GM23338 (cell line): Measurements from ENCODE around the gene MYO5A. TPM values are rescaled to one million over a fixed set of nuclear protein-coding genes. Genes with fewer than 3 reads are reported as not detected.

Experiments
- ATAC-seq: fragments of 200-7000 bp; cut with Tn5 transposase; 3 replicates; pipeline ENCODE4 v1.9.1; 2020
- DNase-seq: peaks from one replicate; pipeline ENCODE4 v3.0.0-alpha.2; 2015; ENCODE audit warnings: low spot score
- H2AFZ ChIP-seq: fragments of 200-600 bp; sonication (generic); 2 replicates; pipeline ENCODE4 v1.8.0; 2016; ENCODE audit warnings: antibody characterized with exemption, mild to moderate bottlenecking, moderate library complexity
- H3F3A ChIP-seq: fragments of 200-600 bp; sonication (generic); replicated peaks from 2 replicates; pipeline ENCODE4 v1.8.0; 2017; ENCODE audit warnings: antibody characterized with exemption, mixed run types, low read depth
- H3K27ac ChIP-seq: fragments of 200-600 bp; sonication (generic); 2 replicates; pipeline ENCODE4 v1.6.1; 2016; ENCODE audit warnings: low read depth
- H3K27me3 ChIP-seq: fragments of 200-600 bp; sonication (generic); 2 replicates; pipeline ENCODE4 v1.8.0; 2016; ENCODE audit warnings: mild to moderate bottlenecking, mixed run types, moderate library complexity; ENCODE audit not compliant: insufficient read depth
- H3K36me3 ChIP-seq: fragments of 200-600 bp; sonication (generic); 2 replicates; pipeline ENCODE4 v1.8.0; 2016; ENCODE audit warnings: mild to moderate bottlenecking; ENCODE audit not compliant: insufficient read depth
- H3K4me1 ChIP-seq: fragments of 200-600 bp; sonication (generic); 2 replicates; pipeline ENCODE4 v1.8.0; 2016; ENCODE audit warnings: mild to moderate bottlenecking, moderate library complexity; ENCODE audit not compliant: insufficient read depth
- H3K4me2 ChIP-seq: fragments of 200-600 bp; sonication (generic); 2 replicates; pipeline ENCODE4 v1.7.1; 2017; ENCODE audit warnings: mixed run types
- H3K4me3 ChIP-seq: fragments of 200-600 bp; sonication (generic); 2 replicates; pipeline ENCODE4 v1.6.1; 2016; ENCODE audit warnings: mixed run types
- H3K79me2 ChIP-seq: fragments of 200-600 bp; sonication (generic); replicated peaks from 2 replicates; pipeline ENCODE4 v1.8.0; 2017; ENCODE audit warnings: mild to moderate bottlenecking; ENCODE audit not compliant: insufficient read depth
- H3K9me2 ChIP-seq: fragments of 200-600 bp; sonication (generic); 2 replicates; pipeline ENCODE4 v1.8.0; 2017; ENCODE audit not compliant: insufficient read depth
- H4K20me1 ChIP-seq: fragments of 200-600 bp; sonication (generic); replicated peaks from 2 replicates; pipeline ENCODE4 v1.8.0; 2017; ENCODE audit warnings: mild to moderate bottlenecking; ENCODE audit not compliant: insufficient read depth
- H3K27ac Mint-ChIP-seq: 2 replicates; pipeline ENCODE4 v1.8.0; 2020; ENCODE audit warnings: inconsistent platforms, mild to moderate bottlenecking, moderate library complexity, mixed read lengths
- H3K27me3 Mint-ChIP-seq: 3 replicates; pipeline ENCODE4 v1.8.0; 2022; ENCODE audit warnings: low read depth, mild to moderate bottlenecking, moderate library complexity, mixed read lengths, inconsistent platforms; ENCODE audit not compliant: insufficient read depth, poor library complexity
- H3K36me3 Mint-ChIP-seq: 3 replicates; pipeline ENCODE4 v1.8.0; 2021; ENCODE audit warnings: low read depth, mild to moderate bottlenecking, inconsistent platforms, moderate library complexity, mixed read lengths
- H3K4me1 Mint-ChIP-seq: 3 replicates; pipeline ENCODE4 v1.8.0; 2020; ENCODE audit warnings: mild to moderate bottlenecking, inconsistent platforms, mixed read lengths
- H3K4me3 Mint-ChIP-seq: 3 replicates; pipeline ENCODE4 v1.8.0; 2021; ENCODE audit warnings: moderate library complexity, mild to moderate bottlenecking, inconsistent platforms, mixed read lengths
- H3K9me3 Mint-ChIP-seq: 3 replicates; pipeline ENCODE4 v1.8.0; 2020; ENCODE audit warnings: moderate library complexity, mild to moderate bottlenecking, inconsistent platforms, mixed read lengths
- CREB1 ChIP-seq: fragments of 250-450 bp; sonication (Bioruptor Pico); IDR thresholded peaks from 2 replicates; pipeline ENCODE4 v1.5.0; 2020; ENCODE audit warnings: low read depth, mild to moderate bottlenecking, moderate library complexity
- CTCF ChIP-seq, 2 experiments: fragments of 200-600 bp in 1 of 2; sonication (generic) in 1 of 2; conservative IDR thresholded peaks; 2 replicates each; pipeline versions ENCODE4 v1.5.1 to v1.6.1; 2016 to 2017; ENCODE audit warnings: antibody characterized with exemption in 2 of 2, low read depth in 2 of 2, mild to moderate bottlenecking in 2 of 2, moderate library complexity in 1 of 2
- ETS1 ChIP-seq: IDR thresholded peaks from 2 replicates; pipeline ENCODE4 v1.6.1; 2016; ENCODE audit warnings: antibody characterized with exemption
- EZH2 ChIP-seq: fragments of 200-600 bp; sonication (generic); IDR thresholded peaks from one replicate; pipeline ENCODE4 v1.8.0; 2017; ENCODE audit warnings: antibody characterized with exemption, mild to moderate bottlenecking, low read depth; ENCODE audit not compliant: unreplicated experiment
- EZH2phosphoT487 ChIP-seq: fragments of 200-600 bp; sonication (generic); IDR thresholded peaks from one replicate; pipeline ENCODE4 v1.8.1; 2018; ENCODE audit warnings: antibody characterized with exemption; ENCODE audit not compliant: unreplicated experiment
- JUNB ChIP-seq: IDR thresholded peaks from one replicate; pipeline ENCODE4 v1.6.1; 2016; ENCODE audit warnings: antibody characterized with exemption; ENCODE audit not compliant: unreplicated experiment
- NANOG ChIP-seq: IDR thresholded peaks from 2 replicates; pipeline ENCODE4 v1.6.1; 2016; ENCODE audit warnings: antibody characterized with exemption, borderline replicate concordance
- POLR2AphosphoS5 ChIP-seq: IDR thresholded peaks from 2 replicates; pipeline ENCODE4 v1.6.1; 2016; ENCODE audit warnings: antibody characterized with exemption, low read depth
- STAT1 ChIP-seq: IDR thresholded peaks from one replicate; pipeline ENCODE4 v1.6.1; 2016; ENCODE audit warnings: antibody characterized with exemption; ENCODE audit not compliant: unreplicated experiment
- ZNF114 ChIP-seq: fragments of 250-450 bp; sonication (Bioruptor Pico); IDR thresholded peaks from 2 replicates; pipeline ENCODE4 v1.5.0; 2020; ENCODE audit warnings: mild to moderate bottlenecking, moderate library complexity
- ZNF331 ChIP-seq: fragments of 250-450 bp; sonication (Bioruptor Pico); IDR thresholded peaks from 2 replicates; pipeline ENCODE4 v1.5.0; 2020; ENCODE audit warnings: low read depth, mild to moderate bottlenecking, moderate library complexity
- polyA plus RNA-seq: library from polyadenylated mRNA; unstranded; fragments of >200 nt; fragmentation: Nextera tagmentation; extraction: Ambion mirVana; gene quantifications from 2 replicates; pipeline ENCODE4 v1.2.1, GENCODE V29; 2016
- total RNA-seq: library from RNA; depleted of rRNA; stranded (reverse); fragments of >200 nt; shearing (Covaris generic); gene quantifications from 2 replicates; pipeline ENCODE4 v1.2.3, GENCODE V29; 2014
- TF ChIP-seq, protein P1 (sequence below): IDR thresholded peaks from one replicate; pipeline ENCODE4 v1.6.1; 2018; ENCODE audit warnings: antibody characterized with exemption; ENCODE audit not compliant: unreplicated experiment
- TF ChIP-seq, protein P2 (sequence below): fragments of 250-450 bp; sonication (Bioruptor Pico); IDR thresholded peaks from 2 replicates; pipeline ENCODE4 v1.5.0; 2020; ENCODE audit warnings: mild to moderate bottlenecking, moderate library complexity

MYO5A gene
- total and polyA plus RNA-seq, 2 experiments from 2014 or later, result 5.7 to 31.8 TPM

- peaks cover 27% of the 10 kb centered on the region for H3K79me2 ChIP-seq
- no peak overlapping the region for H3K4me3 Mint-ChIP-seq
Measured at GRCh38 chr15:52492132-52492531, 36.5 kb downstream of the MYO5A start.

More at GRCh38 chr15:52492132-52492531, 36.5 kb downstream of the MYO5A start:
- Histone ChIP-seq H3K4me2 (no peak overlapping the region), H4K20me1 (no peaks in the 10 kb centered on the region), H2AFZ (no peak overlapping the region), H3K4me3 (no peak overlapping the region), H3F3A (no peaks in the 10 kb centered on the region), H3K36me3 (no peaks in the 10 kb centered on the region), H3K9me2 (no peaks in the 10 kb centered on the region), H3K4me1 (no peaks in the 10 kb centered on the region; the same call in 1 of the 2 replicates), H3K27ac (no peak overlapping the region), H3K27me3 (no peaks in the 10 kb centered on the region)
- H3K4me1 Mint-ChIP-seq, result peaks cover 4% of the 10 kb centered on the region; the same call in 2 of the 3 replicates
- H3K9me3 Mint-ChIP-seq, result no peaks in the 10 kb centered on the region
- H3K27ac Mint-ChIP-seq, result no peak overlapping the region
- DNase-seq (no peak), ATAC-seq (no peak)
- TF ChIP-seq ETS1 (no peak), NANOG (no peak), CREB1 (CRISPR knock-in tag) (no peak), EZH2 (no peak), ZNF331 (CRISPR knock-in tag) (no peak), EZH2phosphoT487 (no peak), JUNB (no peak), ZNF114 (CRISPR knock-in tag) (no peak), STAT1 (no peak), CTCF (conservative IDR thresholded peaks at IDR 0.05; ENCODE audit: low read depth in 2 of 2) (no peak), POLR2AphosphoS5 (no peak)
- TF ChIP-seq, protein P1, sequence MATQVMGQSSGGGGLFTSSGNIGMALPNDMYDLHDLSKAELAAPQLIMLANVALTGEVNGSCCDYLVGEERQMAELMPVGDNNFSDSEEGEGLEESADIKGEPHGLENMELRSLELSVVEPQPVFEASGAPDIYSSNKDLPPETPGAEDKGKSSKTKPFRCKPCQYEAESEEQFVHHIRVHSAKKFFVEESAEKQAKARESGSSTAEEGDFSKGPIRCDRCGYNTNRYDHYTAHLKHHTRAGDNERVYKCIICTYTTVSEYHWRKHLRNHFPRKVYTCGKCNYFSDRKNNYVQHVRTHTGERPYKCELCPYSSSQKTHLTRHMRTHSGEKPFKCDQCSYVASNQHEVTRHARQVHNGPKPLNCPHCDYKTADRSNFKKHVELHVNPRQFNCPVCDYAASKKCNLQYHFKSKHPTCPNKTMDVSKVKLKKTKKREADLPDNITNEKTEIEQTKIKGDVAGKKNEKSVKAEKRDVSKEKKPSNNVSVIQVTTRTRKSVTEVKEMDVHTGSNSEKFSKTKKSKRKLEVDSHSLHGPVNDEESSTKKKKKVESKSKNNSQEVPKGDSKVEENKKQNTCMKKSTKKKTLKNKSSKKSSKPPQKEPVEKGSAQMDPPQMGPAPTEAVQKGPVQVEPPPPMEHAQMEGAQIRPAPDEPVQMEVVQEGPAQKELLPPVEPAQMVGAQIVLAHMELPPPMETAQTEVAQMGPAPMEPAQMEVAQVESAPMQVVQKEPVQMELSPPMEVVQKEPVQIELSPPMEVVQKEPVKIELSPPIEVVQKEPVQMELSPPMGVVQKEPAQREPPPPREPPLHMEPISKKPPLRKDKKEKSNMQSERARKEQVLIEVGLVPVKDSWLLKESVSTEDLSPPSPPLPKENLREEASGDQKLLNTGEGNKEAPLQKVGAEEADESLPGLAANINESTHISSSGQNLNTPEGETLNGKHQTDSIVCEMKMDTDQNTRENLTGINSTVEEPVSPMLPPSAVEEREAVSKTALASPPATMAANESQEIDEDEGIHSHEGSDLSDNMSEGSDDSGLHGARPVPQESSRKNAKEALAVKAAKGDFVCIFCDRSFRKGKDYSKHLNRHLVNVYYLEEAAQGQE, result no peak
- TF ChIP-seq, protein P2, sequence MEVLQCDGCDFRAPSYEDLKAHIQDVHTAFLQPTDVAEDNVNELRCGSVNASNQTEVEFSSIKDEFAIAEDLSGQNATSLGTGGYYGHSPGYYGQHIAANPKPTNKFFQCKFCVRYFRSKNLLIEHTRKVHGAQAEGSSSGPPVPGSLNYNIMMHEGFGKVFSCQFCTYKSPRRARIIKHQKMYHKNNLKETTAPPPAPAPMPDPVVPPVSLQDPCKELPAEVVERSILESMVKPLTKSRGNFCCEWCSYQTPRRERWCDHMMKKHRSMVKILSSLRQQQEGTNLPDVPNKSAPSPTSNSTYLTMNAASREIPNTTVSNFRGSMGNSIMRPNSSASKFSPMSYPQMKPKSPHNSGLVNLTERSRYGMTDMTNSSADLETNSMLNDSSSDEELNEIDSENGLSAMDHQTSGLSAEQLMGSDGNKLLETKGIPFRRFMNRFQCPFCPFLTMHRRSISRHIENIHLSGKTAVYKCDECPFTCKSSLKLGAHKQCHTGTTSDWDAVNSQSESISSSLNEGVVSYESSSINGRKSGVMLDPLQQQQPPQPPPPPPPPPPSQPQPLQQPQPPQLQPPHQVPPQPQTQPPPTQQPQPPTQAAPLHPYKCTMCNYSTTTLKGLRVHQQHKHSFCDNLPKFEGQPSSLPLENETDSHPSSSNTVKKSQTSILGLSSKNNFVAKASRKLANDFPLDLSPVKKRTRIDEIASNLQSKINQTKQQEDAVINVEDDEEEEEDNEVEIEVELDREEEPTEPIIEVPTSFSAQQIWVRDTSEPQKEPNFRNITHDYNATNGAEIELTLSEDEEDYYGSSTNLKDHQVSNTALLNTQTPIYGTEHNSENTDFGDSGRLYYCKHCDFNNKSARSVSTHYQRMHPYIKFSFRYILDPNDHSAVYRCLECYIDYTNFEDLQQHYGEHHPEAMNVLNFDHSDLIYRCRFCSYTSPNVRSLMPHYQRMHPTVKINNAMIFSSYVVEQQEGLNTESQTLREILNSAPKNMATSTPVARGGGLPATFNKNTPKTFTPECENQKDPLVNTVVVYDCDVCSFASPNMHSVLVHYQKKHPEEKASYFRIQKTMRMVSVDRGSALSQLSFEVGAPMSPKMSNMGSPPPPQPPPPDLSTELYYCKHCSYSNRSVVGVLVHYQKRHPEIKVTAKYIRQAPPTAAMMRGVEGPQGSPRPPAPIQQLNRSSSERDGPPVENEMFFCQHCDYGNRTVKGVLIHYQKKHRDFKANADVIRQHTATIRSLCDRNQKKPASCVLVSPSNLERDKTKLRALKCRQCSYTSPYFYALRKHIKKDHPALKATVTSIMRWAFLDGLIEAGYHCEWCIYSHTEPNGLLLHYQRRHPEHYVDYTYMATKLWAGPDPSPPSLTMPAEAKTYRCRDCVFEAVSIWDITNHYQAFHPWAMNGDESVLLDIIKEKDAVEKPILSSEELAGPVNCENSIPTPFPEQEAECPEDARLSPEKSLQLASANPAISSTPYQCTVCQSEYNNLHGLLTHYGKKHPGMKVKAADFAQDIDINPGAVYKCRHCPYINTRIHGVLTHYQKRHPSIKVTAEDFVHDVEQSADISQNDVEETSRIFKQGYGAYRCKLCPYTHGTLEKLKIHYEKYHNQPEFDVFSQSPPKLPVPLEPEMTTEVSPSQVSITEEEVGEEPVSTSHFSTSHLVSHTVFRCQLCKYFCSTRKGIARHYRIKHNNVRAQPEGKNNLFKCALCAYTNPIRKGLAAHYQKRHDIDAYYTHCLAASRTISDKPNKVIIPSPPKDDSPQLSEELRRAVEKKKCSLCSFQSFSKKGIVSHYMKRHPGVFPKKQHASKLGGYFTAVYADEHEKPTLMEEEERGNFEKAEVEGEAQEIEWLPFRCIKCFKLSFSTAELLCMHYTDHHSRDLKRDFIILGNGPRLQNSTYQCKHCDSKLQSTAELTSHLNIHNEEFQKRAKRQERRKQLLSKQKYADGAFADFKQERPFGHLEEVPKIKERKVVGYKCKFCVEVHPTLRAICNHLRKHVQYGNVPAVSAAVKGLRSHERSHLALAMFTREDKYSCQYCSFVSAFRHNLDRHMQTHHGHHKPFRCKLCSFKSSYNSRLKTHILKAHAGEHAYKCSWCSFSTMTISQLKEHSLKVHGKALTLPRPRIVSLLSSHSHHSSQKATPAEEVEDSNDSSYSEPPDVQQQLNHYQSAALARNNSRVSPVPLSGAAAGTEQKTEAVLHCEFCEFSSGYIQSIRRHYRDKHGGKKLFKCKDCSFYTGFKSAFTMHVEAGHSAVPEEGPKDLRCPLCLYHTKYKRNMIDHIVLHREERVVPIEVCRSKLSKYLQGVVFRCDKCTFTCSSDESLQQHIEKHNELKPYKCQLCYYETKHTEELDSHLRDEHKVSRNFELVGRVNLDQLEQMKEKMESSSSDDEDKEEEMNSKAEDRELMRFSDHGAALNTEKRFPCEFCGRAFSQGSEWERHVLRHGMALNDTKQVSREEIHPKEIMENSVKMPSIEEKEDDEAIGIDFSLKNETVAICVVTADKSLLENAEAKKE (CRISPR knock-in tag), result no peak
- no peaks in the 10 kb centered on the region for H3K27me3 Mint-ChIP-seq
- H3K36me3 Mint-ChIP-seq, result no peaks in the 10 kb centered on the region
